ENCODE results near the gene WDR59. TPM values are rescaled to one million over a fixed set of nuclear protein-coding genes. Genes with fewer than 3 reads are reported as not detected.

WDR59 gene, protein sequence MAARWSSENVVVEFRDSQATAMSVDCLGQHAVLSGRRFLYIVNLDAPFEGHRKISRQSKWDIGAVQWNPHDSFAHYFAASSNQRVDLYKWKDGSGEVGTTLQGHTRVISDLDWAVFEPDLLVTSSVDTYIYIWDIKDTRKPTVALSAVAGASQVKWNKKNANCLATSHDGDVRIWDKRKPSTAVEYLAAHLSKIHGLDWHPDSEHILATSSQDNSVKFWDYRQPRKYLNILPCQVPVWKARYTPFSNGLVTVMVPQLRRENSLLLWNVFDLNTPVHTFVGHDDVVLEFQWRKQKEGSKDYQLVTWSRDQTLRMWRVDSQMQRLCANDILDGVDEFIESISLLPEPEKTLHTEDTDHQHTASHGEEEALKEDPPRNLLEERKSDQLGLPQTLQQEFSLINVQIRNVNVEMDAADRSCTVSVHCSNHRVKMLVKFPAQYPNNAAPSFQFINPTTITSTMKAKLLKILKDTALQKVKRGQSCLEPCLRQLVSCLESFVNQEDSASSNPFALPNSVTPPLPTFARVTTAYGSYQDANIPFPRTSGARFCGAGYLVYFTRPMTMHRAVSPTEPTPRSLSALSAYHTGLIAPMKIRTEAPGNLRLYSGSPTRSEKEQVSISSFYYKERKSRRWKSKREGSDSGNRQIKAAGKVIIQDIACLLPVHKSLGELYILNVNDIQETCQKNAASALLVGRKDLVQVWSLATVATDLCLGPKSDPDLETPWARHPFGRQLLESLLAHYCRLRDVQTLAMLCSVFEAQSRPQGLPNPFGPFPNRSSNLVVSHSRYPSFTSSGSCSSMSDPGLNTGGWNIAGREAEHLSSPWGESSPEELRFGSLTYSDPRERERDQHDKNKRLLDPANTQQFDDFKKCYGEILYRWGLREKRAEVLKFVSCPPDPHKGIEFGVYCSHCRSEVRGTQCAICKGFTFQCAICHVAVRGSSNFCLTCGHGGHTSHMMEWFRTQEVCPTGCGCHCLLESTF
- total RNA-seq (10 to 100 TPM; 22.8 to 52.2 (median 40.7) TPM), polyA plus RNA-seq (10 to 100 TPM; 16.0 to 17.4 TPM)
- long read RNA-seq, donor 1, full-length matches to known transcripts, result 6 of 21 reads
- long read RNA-seq, donor 1, partial matches to known transcripts, result 12 of 21 reads
- long read RNA-seq, donor 1, other reads (novel, unspliced or antisense), result 3 of 21 reads
- long read RNA-seq, donor 2, partial matches to known transcripts, result 16 of 18 reads
- long read RNA-seq, donor 2, other reads (novel, unspliced or antisense), result 2 of 18 reads
- long read RNA-seq, donor 3, full-length matches to known transcripts, result 4 of 32 reads
- long read RNA-seq, donor 3, partial matches to known transcripts, result 21 of 32 reads
- long read RNA-seq, donor 3, other reads (novel, unspliced or antisense), result 7 of 32 reads

DNA sequence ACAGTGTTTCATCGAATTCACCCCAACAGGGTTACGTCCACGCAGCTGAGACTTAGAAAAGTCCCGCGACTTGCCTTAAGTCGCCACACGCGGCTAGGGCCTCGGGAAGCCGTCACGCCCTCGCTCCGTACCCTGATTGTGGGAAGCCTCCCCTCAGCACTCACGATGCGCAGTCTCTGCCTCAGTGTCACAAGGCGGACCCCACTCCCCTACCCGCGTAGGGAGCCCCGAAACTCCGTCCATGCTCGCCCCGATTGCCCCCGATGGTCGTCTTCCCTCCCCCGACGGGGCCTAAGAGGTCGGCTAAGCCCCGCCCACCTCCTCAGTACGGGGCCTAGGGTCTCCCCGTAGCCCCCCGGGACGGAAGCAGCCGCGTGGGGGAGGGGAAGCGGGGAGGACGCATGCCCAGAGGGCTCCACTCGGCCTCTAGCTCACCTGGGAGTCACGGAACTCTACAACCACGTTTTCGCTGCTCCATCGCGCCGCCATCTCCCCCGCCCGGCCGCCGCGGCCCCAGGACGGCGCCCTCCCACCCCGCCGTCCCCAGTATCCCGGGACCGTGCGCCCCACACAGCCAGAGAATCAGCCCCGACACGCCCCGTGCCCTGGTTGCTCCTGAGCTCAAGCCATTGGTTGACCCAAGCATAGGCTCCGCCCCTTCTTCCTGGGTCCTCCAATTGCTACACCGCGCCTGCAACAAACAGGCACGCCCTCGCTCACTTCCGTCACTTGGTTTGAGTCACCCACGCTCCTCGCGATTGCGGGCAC is at the start of gene WDR59:
Gene WDR59, minus strand, starts transcription at position 595 of the 768 bp plus-strand sequence. Its CDS starts 106 bp downstream, at position 489.
- no peaks in the 10 kb centered on the region for H3K27me3 ChIP-seq
- H3K36me3 ChIP-seq, result no peaks in the 10 kb centered on the region
- peak within 1 kb of the TSS in 11 of 12 donors; percentile 39 to 90 (median 78) for H3K27ac ChIP-seq
- peaks cover 0 to 20% (median 6%) of the 10 kb centered on the region in 12 donors for H3K4me1 ChIP-seq
- no peaks in the 10 kb centered on the region for H3K9me3 ChIP-seq
- intact Hi-C loops (cut with DNase I), result no loop called here
- peak within 1 kb of the TSS; percentile 64 to 100 (median 92) for H3K4me3 ChIP-seq
- TF ChIP-seq, protein P1, sequence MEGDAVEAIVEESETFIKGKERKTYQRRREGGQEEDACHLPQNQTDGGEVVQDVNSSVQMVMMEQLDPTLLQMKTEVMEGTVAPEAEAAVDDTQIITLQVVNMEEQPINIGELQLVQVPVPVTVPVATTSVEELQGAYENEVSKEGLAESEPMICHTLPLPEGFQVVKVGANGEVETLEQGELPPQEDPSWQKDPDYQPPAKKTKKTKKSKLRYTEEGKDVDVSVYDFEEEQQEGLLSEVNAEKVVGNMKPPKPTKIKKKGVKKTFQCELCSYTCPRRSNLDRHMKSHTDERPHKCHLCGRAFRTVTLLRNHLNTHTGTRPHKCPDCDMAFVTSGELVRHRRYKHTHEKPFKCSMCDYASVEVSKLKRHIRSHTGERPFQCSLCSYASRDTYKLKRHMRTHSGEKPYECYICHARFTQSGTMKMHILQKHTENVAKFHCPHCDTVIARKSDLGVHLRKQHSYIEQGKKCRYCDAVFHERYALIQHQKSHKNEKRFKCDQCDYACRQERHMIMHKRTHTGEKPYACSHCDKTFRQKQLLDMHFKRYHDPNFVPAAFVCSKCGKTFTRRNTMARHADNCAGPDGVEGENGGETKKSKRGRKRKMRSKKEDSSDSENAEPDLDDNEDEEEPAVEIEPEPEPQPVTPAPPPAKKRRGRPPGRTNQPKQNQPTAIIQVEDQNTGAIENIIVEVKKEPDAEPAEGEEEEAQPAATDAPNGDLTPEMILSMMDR (IDR thresholded peaks at IDR 0.05), result no peak
- peak in 1 of 2 donors; percentile 62 for TF ChIP-seq POLR2A (IDR thresholded peaks at IDR 0.05)
- peak; percentile 100 for ATAC-seq
- peak; percentile 99 to 100 (median 100) for DNase-seq
- WGBS, 4 donors, result 0 to 1% (median 1%) methylated on average over 30 to 68 of the region's 68 CpGs

DNA sequence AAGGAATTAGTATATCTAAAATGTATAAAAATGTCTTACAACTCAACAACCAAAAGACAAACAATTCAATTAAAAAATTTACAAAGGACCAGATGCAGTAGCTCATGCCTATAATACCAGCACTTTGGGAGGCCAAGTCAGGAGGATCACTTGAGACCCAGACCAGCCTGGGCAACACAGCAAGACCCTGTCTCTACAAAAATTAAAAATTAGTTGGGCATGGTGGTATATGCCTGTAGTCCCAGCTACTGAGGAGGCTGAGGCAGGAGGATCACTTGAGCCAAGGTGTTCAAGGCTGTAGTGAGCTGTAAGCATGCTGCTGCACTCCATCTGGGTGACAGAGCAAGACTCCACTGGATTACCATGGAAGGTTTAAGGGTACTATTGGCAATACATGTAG is 47.7 kb upstream of the WDR59 start:
- intact Hi-C loops (cut with DNase I), result no loop called here
- ATAC-seq (no peak), DNase-seq (no peak)
- no peak for TF ChIP-seq POLR2A (IDR thresholded peaks at IDR 0.05)
- TF ChIP-seq, protein P1 (IDR thresholded peaks at IDR 0.05), result no peak
- H3K9me3 ChIP-seq, result peaks cover 0 to 11% (median under 1%) of the 10 kb centered on the region in 12 donors
- H3K4me1 ChIP-seq, result peaks cover 0 to 14% (median 3%) of the 10 kb centered on the region in 12 donors
- H3K36me3 ChIP-seq, result no peaks in the 10 kb centered on the region
- H3K27me3 ChIP-seq, result no peaks in the 10 kb centered on the region
- no peak overlapping the region for H3K4me3 ChIP-seq
- H3K27ac ChIP-seq, result no peak overlapping the region

DNA sequence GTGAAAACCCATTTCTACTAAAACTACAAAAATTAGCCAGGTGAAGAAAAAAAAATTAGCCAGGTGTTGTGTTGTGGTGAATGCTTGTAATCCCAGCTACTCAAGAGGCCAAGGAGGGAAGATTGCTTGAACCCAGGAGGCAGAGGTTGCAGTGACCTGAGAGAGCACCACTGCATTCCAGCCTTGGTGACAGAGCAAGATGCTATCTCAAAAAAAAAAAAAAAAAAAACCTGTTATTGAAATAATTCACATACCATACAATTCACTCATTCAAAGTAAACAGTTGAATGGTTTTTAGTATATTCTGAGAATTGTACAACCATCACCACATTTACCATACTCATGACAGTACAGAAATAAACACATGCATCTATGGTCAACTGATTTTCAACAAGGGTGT is 44.9 kb upstream of the WDR59 start:
- H3K4me3 ChIP-seq, result no peak overlapping the region
- no peak for TF ChIP-seq POLR2A (IDR thresholded peaks at IDR 0.05)
- TF ChIP-seq, protein P1 (IDR thresholded peaks at IDR 0.05), result no peak
- no peak for ATAC-seq
- no peak overlapping the region for H3K27ac ChIP-seq
- no peaks in the 10 kb centered on the region for H3K27me3 ChIP-seq
- DNase-seq, result no peak
- peaks cover 3 to 38% (median 18%) of the 10 kb centered on the region in 12 donors for H3K4me1 ChIP-seq
- H3K9me3 ChIP-seq, result peaks cover 0 to 4% (median 0%) of the 10 kb centered on the region in 12 donors
- no peaks in the 10 kb centered on the region for H3K36me3 ChIP-seq
- intact Hi-C loops (cut with DNase I), result no loop called here

All from heart left ventricle (tissue), 16 donors.